Epithelial cell of prostate (primary cell): ENCODE results near the gene LRMDA.

Source experiments
- DNase-seq: peaks from one replicate; pipeline ENCODE4 v3.0.0-alpha.2; 2011; ENCODE audit warnings: low read depth, low spot score
- H3K27ac ChIP-seq: fragments of 450-650 bp; 2 replicates; pipeline ENCODE4 v1.5.1; 2017; ENCODE audit warnings: mild to moderate bottlenecking

Gene LRMDA

GRCh38 chr10:76433161-76434005 lies 1002.0 kb downstream of the LRMDA start:
- peak overlapping the region; percentile 40 for H3K27ac ChIP-seq
- peak; percentile 10 for DNase-seq

- DNase-seq = no peak
- H3K27ac ChIP-seq = no peak overlapping the region
Measured at GRCh38 chr10:76435157-76435556, 1003.7 kb downstream of the LRMDA start.

GRCh38 chr10:76436401-76436811 lies 1005.0 kb downstream of the LRMDA start:
- no peak for DNase-seq
- H3K27ac ChIP-seq = no peak overlapping the region

- no peak for DNase-seq
- no peak overlapping the region for H3K27ac ChIP-seq
Measured at GRCh38 chr10:76436981-76437380, 1005.6 kb downstream of the LRMDA start.

- no peak for DNase-seq
- H3K27ac ChIP-seq = no peak overlapping the region
Measured at GRCh38 chr10:76440426-76440825, 1009.0 kb downstream of the LRMDA start.

- no peak for DNase-seq
- H3K27ac ChIP-seq = no peak overlapping the region
Measured at GRCh38 chr10:76442113-76442512, 1010.7 kb downstream of the LRMDA start.

- no peak for DNase-seq
- no peak overlapping the region for H3K27ac ChIP-seq
Measured at GRCh38 chr10:76444034-76444800, 1012.8 kb downstream of the LRMDA start.

- no peak for DNase-seq
- H3K27ac ChIP-seq = no peak overlapping the region
Measured at GRCh38 chr10:76447578-76447977, 1016.2 kb downstream of the LRMDA start.

- no peak overlapping the region for H3K27ac ChIP-seq
- DNase-seq = no peak
Measured at GRCh38 chr10:76451911-76452310, 1020.5 kb downstream of the LRMDA start.

GRCh38 chr10:76453332-76453731 lies 1021.9 kb downstream of the LRMDA start:
- no peak overlapping the region for H3K27ac ChIP-seq
- no peak for DNase-seq

GRCh38 chr10:76453997-76454396 lies 1022.6 kb downstream of the LRMDA start:
- DNase-seq = no peak
- H3K27ac ChIP-seq = no peak overlapping the region

- no peak overlapping the region for H3K27ac ChIP-seq
- no peak for DNase-seq
Measured at GRCh38 chr10:76454506-76455140, 1023.2 kb downstream of the LRMDA start.

- DNase-seq = no peak
- H3K27ac ChIP-seq = no peak overlapping the region
Measured at GRCh38 chr10:76456197-76456596, 1024.8 kb downstream of the LRMDA start.

- H3K27ac ChIP-seq = no peak overlapping the region
- no peak for DNase-seq
Measured at GRCh38 chr10:76459016-76459730, 1027.7 kb downstream of the LRMDA start.

GRCh38 chr10:76461024-76461423 lies 1029.6 kb downstream of the LRMDA start:
- no peak for DNase-seq
- H3K27ac ChIP-seq = no peak overlapping the region

- no peak for DNase-seq
- H3K27ac ChIP-seq = no peak overlapping the region
Measured at GRCh38 chr10:76463111-76463510, 1031.7 kb downstream of the LRMDA start.

- DNase-seq = no peak
- no peak overlapping the region for H3K27ac ChIP-seq
Measured at GRCh38 chr10:76466836-76467503, 1035.5 kb downstream of the LRMDA start.

- H3K27ac ChIP-seq = no peak overlapping the region
- no peak for DNase-seq
Measured at GRCh38 chr10:76469675-76470074, 1038.3 kb downstream of the LRMDA start.

GRCh38 chr10:76479103-76479790 lies 1047.8 kb downstream of the LRMDA start:
- H3K27ac ChIP-seq = no peak overlapping the region
- DNase-seq = no peak
